HuH-7 (cell line): ENCODE data around the gene SLC39A3.

Experiments used
- DNase-seq: peaks from one replicate; pipeline ENCODE4 v3.0.0; 2011; ENCODE audit warnings: low spot score

Gene SLC39A3

DNA sequence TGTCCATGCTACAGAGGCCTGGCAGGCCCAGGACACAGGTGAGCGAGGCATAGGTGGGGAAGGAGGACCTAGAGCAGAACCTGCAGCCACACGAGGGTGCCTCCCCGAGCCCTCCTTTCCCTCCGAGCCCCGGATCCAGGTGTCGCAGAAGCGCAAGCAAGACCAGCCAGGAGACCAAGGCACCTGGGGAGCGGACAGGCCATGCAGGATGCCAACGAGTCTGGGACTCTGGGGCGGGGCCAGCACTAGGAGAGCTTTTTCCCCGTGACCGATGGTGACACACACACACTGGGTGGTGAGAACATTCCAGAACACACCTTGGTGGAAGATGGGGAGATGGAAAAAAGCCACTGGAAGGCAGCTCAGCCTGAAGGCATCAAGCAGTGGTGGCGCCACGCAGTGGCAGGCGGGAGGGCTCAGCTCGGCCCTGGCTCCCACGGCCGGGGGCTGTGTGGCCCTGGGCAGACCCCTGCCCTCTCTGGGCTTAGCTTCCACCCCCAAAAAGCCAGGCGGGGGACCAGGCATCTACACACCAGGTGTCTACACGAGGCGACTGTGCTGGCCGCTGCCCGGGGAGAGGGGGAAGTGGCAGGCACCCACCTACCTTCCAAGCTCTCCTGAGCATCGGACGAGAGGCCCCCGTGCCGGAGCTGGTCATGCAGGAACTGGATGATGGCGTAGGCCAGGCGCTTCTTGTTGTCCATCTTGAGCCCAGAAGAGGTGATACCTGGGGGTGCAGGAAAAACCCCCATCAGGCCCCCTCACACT, 28.7 kb upstream of the SLC39A3 start:
- no peak for DNase-seq

GRCh38 chr19:2767688-2768087, 27.9 kb upstream of the SLC39A3 start:
- no peak for DNase-seq

GRCh38 chr19:2766594-2767372, 27.0 kb upstream of the SLC39A3 start:
- DNase-seq, result no peak

- no peak for DNase-seq
Observed at GRCh38 chr19:2765376-2765775, 25.6 kb upstream of the SLC39A3 start.

DNA sequence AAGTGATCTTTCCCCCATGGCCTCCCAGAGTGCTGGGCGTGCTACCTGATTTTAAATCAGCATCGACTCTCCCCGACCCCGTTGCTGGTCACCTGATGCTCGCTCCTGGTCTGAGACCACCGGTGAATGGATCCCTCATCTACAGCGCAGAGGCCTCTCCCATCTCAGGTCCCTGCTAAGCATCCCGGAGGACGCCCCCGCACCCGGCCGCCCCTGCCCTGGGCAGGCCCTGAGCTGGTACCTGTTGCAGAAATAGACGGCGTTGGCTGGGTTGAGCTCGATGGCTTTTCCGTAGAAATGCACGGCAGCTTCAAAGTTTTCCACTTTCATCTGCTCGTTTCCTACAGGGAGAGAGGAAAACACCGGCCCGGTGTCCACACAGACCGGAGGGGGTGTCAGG, 25.1 kb upstream of the SLC39A3 start:
- no peak for DNase-seq

GRCh38 chr19:2763687-2764086, 23.9 kb upstream of the SLC39A3 start:
- DNase-seq, result no peak

GRCh38 chr19:2762783-2763496, 23.1 kb upstream of the SLC39A3 start:
- DNase-seq, result no peak

GRCh38 chr19:2761876-2762782, 22.3 kb upstream of the SLC39A3 start:
- no peak for DNase-seq

GRCh38 chr19:2761309-2761677, 21.5 kb upstream of the SLC39A3 start:
- DNase-seq, result no peak

- no peak for DNase-seq
Observed at GRCh38 chr19:2759965-2760364, 20.1 kb upstream of the SLC39A3 start.

GRCh38 chr19:2759362-2759761, 19.5 kb upstream of the SLC39A3 start:
- DNase-seq, result no peak

GRCh38 chr19:2758601-2759313, 18.9 kb upstream of the SLC39A3 start:
- DNase-seq, result no peak

- DNase-seq, result no peak
Observed at GRCh38 chr19:2756921-2757881, 17.4 kb upstream of the SLC39A3 start.

DNA sequence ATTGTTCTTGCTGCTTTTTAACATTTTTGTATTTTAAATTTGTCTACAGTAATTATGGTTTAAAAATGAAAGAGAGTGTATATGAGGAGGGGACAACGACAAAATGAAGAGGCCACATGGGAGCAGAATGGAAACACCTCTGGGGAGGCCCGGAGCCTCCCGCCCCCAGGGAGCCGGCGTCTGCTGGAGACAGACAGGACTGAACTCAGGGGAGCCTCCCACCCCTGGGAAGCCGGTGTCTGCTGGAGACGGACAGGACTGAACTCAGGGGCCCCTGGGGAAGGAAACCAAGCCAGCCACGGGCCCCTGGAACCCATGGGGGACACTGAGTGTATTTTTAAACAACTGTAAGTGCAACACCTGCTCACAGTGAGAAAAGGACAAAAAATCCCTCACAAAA, 16.7 kb upstream of the SLC39A3 start:
- no peak for DNase-seq

GRCh38 chr19:2755811-2756210, 16.0 kb upstream of the SLC39A3 start:
- DNase-seq, result no peak

GRCh38 chr19:2755448-2755705, 15.6 kb upstream of the SLC39A3 start:
- DNase-seq, result no peak

- no peak for DNase-seq
Observed at GRCh38 chr19:2754659-2755447, 15.0 kb upstream of the SLC39A3 start.

DNA sequence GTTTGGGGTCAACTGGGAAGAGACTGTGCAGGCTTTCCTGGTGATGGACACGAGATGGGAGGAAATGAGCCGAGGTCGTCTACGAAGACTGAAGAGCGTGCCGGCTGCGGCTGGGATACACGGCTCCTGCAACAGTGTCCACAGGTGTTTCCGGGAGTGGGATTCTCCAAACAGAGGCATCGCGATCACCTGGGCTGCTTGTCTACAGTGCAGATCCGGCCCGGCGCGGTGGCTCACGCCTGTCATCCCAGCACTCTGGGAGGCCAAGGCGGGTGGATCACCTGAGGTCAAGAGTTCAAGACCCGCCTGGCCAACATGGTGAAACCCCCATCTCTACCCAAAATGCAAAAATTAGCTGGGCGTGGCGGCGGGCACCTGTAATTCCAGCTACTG, 11.6 kb upstream of the SLC39A3 start:
- DNase-seq, result no peak

- no peak for DNase-seq
Observed at GRCh38 chr19:2750808-2751437, 11.1 kb upstream of the SLC39A3 start.
